Skeletal muscle cell (primary cell): Measurements from ENCODE around the gene CCDC178.
"Not testable (repeated sequence)": the region's sequence is repeated elsewhere in the genome, so short reads cannot be mapped to it uniquely, and the experiment has no call there.

Experiments used
- DNase-seq: peaks from one replicate; pipeline ENCODE4 v3.0.0-alpha.2; 2010; ENCODE audit warnings: low read depth
- H3K4me3 ChIP-seq: 2 replicates; pipeline ENCODE4 v1.5.1; 2011; ENCODE audit warnings: low read depth, mild to moderate bottlenecking, control low read depth, low read length, moderate library complexity

CCDC178 gene

DNA sequence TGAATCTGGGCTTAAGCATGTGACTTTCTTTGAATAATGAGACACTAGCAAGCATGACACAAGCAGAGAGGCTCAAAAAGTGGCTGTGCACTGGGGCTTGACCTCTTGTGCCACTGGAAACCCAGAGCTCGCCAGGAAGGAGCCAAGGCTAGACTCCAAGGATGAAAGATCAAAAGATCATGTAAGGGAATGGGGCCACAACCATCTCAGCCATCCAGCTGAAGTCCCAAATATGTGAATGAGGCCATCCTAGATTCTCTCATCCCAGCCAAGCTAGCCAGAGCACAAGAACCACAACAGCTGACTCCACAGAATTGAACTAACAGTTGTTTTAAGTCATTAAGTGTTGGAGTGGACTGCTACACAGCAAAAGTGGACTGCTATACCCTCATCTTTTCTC lies 288.1 kb downstream of the CCDC178 start:
- DNase-seq = peak; percentile 21
- no peak overlapping the region for H3K4me3 ChIP-seq

DNA sequence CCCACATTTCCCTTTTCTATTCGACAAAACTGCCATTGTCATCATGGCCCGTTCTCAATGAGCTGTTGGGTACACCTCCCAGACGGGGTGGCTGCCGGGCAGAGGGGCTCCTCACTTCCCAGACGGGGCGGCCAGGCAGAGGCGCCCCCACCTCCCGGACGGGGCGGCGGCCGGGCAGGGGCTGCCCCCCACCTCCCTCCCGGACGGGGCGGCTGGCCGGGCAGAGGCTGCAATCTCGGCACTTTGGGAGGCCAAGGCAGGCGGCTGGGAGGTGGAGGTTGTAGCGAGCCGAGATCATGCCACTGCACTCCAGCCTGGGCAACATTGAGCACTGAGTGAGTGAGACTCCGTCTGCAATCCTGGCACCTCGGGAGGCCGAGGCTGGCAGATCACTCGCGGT lies 292.7 kb downstream of the CCDC178 start:
- not testable (repeated sequence) for H3K4me3 ChIP-seq, DNase-seq

- H3K4me3 ChIP-seq = no peak overlapping the region
- no peak for DNase-seq
These were observed 294.5 kb downstream of the CCDC178 start for GRCh38 chr18:33146014-33146413.

DNA sequence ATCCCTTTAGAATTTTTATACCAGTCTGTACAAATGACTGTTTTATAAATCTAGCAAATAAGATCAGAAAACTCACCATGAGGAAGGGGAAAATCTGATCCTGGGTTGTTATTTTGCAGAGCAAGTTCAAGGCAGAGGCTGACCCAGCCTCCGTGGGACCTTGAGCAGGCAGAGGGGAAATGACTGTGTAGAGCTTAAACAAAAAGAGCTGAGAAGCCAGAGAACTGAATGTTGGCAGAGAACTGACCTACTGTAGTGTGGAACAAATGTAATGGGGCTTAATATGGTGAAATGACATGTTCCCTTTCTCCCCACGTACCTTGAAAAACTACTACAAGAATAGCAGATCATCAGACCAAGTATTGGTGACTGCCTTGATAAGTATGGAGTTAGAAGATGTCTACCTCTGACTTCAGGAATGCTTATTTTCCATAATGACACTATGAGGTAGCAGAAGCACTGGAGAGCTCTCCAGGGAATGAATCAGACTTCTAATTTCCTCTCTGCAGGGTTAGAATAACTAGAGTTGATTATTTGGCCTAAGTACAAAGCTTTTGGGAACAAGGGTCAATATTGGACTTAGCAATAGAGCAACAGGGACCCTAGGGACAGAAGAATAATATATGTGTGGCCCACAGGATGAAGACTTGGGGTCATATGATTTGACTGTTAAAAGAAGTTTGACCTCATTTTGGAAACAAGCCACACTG lies 304.4 kb downstream of the CCDC178 start:
- peak; percentile 13 for DNase-seq
- no peak overlapping the region for H3K4me3 ChIP-seq

DNA sequence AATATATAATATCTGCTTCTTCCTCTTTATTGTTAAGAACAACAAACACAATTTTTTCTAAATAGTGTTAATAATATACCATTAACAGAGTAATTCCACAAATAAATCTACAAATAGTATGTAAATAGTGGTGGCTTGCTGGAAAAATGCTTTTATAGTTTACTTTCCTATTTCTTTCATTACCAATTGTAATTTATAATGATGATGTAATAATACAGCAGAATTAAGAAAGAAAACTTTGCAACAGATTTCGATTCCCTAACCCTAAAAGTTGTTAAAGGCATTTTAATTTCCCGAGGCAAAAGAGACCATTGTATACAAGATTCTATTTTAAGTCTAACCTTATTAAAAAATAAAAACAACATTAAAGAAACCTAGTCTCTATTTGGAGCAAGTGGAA lies 307.9 kb downstream of the CCDC178 start:
- DNase-seq = no peak
- no peak overlapping the region for H3K4me3 ChIP-seq

DNA sequence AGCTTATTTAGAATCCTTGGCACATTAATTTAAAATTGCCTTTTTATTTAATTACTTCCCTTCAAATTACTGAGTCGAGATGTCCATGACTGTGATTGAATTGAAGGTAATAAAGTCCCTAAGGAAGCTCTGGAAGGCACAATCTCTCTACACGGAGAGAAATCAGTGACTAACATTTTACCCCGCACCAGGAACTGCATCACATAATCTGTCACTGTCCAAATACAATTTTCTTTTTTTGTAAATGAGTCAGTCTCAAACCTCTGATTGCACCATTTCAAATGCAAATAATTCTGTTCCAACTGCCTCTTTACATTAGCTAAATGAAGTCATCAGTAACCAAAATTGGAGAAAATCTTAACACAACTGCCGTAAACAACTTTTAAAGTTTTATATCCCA lies 311.9 kb downstream of the CCDC178 start:
- H3K4me3 ChIP-seq = no peak overlapping the region
- peak; percentile 19 for DNase-seq

GRCh38 chr18:33123862-33124518 lies 316.5 kb downstream of the CCDC178 start:
- DNase-seq = no peak
- H3K4me3 ChIP-seq = no peak overlapping the region

DNA sequence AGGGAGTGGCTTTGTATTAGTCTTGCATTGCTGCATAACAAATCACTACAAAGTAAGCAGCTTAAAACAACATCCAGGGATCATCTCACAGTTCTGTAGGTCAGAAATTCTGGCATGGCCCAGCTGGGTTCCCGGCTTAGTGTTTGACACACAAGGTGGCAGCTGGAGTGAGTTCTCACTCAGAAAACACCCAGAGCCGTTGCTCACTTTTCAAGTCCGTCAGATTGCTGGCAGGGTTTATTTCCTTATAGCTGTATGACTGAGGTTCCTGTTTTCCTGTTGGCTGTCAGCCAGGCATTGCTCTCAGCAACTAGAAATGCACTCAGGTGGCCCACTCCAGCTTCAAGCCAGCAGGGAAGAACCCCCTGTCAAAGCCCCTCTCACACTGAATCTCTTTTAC lies 324.1 kb downstream of the CCDC178 start:
- H3K4me3 ChIP-seq = no peak overlapping the region
- DNase-seq = no peak

DNA sequence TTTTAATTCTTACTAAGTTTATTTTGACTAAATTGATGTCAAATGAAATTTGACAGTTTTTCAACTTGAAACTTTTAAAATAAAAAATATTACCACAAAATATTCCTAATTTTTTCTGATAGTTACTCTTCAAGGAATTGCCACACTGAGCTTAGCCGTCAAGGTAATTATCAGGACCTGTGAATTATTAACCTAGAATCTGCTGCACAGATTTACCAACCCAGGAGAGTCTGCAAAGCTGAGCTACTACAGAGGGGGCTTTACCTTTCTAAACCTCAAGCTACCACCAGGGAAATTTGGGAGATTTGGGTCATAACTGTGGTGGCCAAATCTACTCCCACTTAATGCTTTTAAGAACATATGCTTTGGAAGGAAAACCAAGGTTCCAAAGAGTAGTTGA lies 324.6 kb downstream of the CCDC178 start:
- DNase-seq = no peak
- no peak overlapping the region for H3K4me3 ChIP-seq

- no peak for DNase-seq
- H3K4me3 ChIP-seq = no peak overlapping the region
These were observed 325.0 kb downstream of the CCDC178 start for GRCh38 chr18:33115476-33115875.

DNA sequence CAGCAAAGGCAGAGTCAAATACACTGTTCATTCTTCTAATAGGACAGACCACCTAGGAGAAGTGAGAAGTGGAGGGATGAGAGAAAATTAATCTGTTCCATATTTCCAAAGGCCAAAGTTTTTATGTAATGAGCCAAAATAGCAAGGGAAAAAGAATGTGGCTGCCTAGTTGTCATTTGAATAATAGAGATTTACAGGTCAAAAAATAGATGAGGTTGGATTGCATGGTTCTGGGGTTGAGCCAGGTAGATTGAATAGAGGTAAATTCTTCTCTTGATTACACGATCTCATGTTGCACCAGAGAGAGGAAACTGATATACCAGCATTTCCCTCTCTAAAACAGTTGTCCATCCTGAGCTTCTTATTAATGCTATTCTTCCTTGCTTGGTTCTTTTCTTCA lies 325.8 kb downstream of the CCDC178 start:
- no peak for DNase-seq
- no peak overlapping the region for H3K4me3 ChIP-seq

DNA sequence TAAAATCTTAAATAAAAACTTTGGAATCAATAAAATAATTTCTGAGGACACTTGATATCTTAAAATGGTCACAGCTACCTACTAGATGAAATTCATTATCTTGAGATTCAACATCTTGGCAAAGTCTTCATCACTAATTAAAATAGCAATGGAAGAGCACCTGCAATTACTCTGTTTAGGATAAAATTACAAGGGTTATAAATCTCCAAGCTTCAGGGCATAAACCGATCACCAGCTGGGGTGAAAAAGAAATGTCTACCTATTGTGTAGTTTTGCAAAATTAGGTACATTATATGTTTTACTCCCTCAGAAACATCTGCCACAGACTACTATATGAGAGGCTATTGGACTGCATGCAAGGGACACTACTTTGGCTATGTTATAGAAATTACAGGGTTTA lies 327.1 kb downstream of the CCDC178 start:
- H3K4me3 ChIP-seq = no peak overlapping the region
- no peak for DNase-seq

- no peak for DNase-seq
- H3K4me3 ChIP-seq = no peak overlapping the region
These were observed 333.0 kb downstream of the CCDC178 start for GRCh38 chr18:33107511-33107910.

DNA sequence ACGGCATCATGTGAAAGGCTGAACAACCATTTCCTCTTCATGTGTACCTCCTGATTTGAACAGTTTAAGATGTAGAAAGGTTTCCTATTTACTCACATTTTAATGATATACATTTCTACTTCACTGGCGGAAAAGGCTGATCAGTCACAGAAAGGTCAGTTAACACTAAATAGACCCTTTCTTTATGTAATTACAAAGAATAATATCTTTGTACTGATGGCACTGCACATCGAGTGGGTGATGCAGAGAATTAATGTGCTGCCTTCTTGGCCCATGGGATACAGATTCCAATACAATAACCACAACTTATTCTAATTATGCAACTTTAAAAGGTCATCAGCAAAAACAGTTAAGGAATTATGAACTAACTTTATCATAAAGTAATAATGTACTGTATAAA lies 339.2 kb downstream of the CCDC178 start:
- no peak overlapping the region for H3K4me3 ChIP-seq

DNA sequence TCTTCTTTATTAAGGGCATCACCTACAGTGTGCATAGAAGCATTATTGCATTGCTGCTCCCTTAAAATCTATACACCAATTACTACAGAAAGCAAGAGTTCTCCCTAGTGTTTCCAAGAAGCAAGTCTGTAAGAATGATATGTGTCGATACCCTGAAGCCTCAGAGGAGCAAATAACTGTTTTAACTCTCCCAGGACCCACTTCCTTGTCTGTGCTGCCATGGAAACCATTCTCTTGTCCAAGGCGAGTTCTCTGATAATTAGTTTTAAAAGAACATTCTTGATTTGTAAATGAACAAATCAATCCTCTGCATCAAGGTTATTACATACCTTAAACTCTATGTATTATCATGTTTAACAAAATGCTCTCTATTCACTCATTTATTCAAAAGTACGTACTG lies 340.9 kb downstream of the CCDC178 start:
- DNase-seq = no peak

More for the DNA sequence above, 339.2 kb downstream of the CCDC178 start:
- DNase-seq = no peak

GRCh38 chr18:33097126-33097525 lies 343.4 kb downstream of the CCDC178 start:
- no peak overlapping the region for H3K4me3 ChIP-seq
- peak; percentile 4 for DNase-seq

More for the DNA sequence above, 340.9 kb downstream of the CCDC178 start:
- no peak overlapping the region for H3K4me3 ChIP-seq

DNA sequence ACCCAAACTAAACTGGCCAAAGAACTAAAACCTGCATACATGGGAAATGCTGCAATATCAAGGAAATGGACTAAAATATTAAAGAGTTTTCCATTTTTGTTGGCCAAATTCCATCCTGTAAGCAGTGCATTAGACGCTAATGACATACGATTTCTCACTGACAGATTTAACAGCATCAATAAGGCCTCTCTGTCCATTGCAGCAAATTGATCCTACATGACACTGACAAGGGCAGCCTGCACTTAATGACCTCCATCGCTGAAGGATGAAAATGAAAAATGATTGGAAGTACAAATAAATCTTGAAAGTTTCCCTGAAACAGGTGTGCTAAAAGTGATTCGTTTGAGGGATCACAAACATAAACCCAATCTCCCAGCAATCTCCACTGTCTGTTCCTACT lies 350.1 kb downstream of the CCDC178 start:
- H3K4me3 ChIP-seq = no peak overlapping the region
- DNase-seq = no peak

DNA sequence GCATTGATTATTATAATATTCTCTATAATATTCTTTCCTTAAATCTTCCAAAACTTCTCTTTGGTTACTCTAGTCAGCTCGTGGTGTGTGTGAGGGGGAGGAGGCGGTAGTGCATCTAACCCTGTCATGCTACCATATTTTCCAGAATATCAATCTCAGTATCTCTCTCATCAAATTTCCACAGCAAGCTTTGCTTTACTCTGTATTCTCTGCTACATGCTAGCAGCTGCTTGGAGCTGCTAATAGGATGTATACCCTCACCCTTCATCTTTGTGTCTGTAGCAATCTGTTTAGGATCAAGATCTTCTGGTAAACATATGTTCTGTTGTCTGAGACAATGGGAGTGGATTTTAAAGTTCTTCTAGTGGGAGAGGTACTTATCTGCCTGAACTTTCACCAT lies 363.9 kb downstream of the CCDC178 start:
- no peak for DNase-seq
- H3K4me3 ChIP-seq = no peak overlapping the region

GRCh38 chr18:33074125-33074524 lies 366.4 kb downstream of the CCDC178 start:
- no peak for DNase-seq
- H3K4me3 ChIP-seq = no peak overlapping the region

- H3K4me3 ChIP-seq = no peak overlapping the region
- no peak for DNase-seq
These were observed 377.6 kb downstream of the CCDC178 start for GRCh38 chr18:33062834-33063364.

DNA sequence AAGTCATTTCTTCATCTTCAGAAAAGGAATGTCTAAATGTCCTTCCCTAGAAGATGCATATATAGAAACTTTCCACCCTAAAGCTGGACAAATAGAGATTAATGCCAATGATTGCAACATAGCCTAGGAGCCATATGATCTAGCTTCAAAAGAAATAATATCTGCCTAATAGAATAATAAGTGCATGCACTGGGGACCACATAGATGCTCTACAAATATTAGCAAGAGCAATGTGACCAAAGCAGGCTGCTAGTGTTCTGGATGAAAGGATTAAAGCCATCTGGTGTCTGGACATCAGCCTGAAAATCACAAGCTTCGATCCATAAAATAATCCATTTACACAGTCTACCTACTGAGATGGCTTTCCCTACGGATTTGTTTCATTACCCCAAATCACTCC lies 387.6 kb downstream of the CCDC178 start:
- H3K4me3 ChIP-seq = no peak overlapping the region
- no peak for DNase-seq
